K562 (cell line): ENCODE results near the gene STON2. TPM values are rescaled to one million over a fixed set of nuclear protein-coding genes. Genes with fewer than 3 reads are reported as not detected.

Source experiments
- MEF2D ChIP-seq: conservative IDR thresholded peaks from 2 replicates; pipeline ENCODE4 v1.6.1; 2016; ENCODE audit warnings: low read depth, missing genetic modification characterization, missing compliant biosample characterization
- NRF1 ChIP-seq, 2 experiments: fragments of 450-650 bp; IDR thresholded peaks in 1 of 2; conservative IDR thresholded peaks in 1 of 2; 2 replicates each; pipeline ENCODE4 v1.6.1; 2014; ENCODE audit warnings: mild to moderate bottlenecking in 2 of 2
- RAD51 ChIP-seq: fragments of 450-650 bp; IDR thresholded peaks from 2 replicates; pipeline ENCODE4 v1.7.1; 2016; ENCODE audit warnings: low read depth, mild to moderate bottlenecking, borderline replicate concordance
- ZNF408 ChIP-seq: fragments of 250-450 bp; sonication (Bioruptor Pico); IDR thresholded peaks from 2 replicates; pipeline ENCODE4 v1.4.0; 2020; ENCODE audit warnings: low read depth, mild to moderate bottlenecking, moderate library complexity
- ZNF586 ChIP-seq: fragments of 450-650 bp; formaldehyde crosslinking; conservative IDR thresholded peaks from 2 replicates; pipeline ENCODE4 v1.4.0; 2020; ENCODE audit warnings: mild to moderate bottlenecking, moderate library complexity
- polyA plus RNA-seq, 8 experiments: library from polyadenylated mRNA; depleted of rRNA in 4 of 8; stranded (reverse) in 5 of 8; unstranded in 3 of 8; fragments of >200 nt; fragmentation: Nextera tagmentation in 2 of 8; fragmentation: Illumina TruSeq in 1 of 8; extraction: Ambion mirVana in 2 of 8; extraction: Trizol in 1 of 8; gene quantifications; 2 replicates each; pipeline versions ENCODE4 v1.2.1 to v1.2.3, GENCODE V29; 2011 to 2014; ENCODE audit warnings: inconsistent platforms in 1 of 8, missing spikeins in 1 of 8
- total RNA-seq, 7 experiments: library from RNA; depleted of rRNA in 6 of 7; stranded (reverse); fragments of >200 nt in 6 of 7; fragmentation: Illumina TruSeq in 2 of 7; extraction: Trizol in 2 of 7; gene quantifications; 2 replicates each; pipeline versions ENCODE4 v1.2.1 to v1.2.3, GENCODE V29; 2011 to 2021; ENCODE audit warnings: low replicate concordance in 1 of 7
- TF ChIP-seq, protein P1 (sequence below), 2 experiments: fragments of 150-350 bp in 1 of 2; IDR thresholded peaks; 2 replicates each; pipeline ENCODE4 v1.6.1; 2012 to 2016; ENCODE audit warnings: low read depth in 2 of 2, low read length in 2 of 2, mild to moderate bottlenecking in 1 of 2, moderate library complexity in 1 of 2
- TF ChIP-seq, protein P2 (sequence below): fragments of 450-650 bp; IDR thresholded peaks from 2 replicates; pipeline ENCODE4 v1.6.1; 2016; ENCODE audit warnings: missing biosample characterization, missing genetic modification characterization
- TF ChIP-seq, protein P3 (sequence below), 2 experiments: fragments of 200-800 bp in 1 of 2; sonication (Bioruptor generic) in 1 of 2; sonication (generic) in 1 of 2; formaldehyde crosslinking in 1 of 2; IDR thresholded peaks in 1 of 2; conservative IDR thresholded peaks in 1 of 2; 2 replicates each; pipeline versions ENCODE4 v1.5.0 to v1.6.1; 2016 to 2020; ENCODE audit warnings: missing compliant biosample characterization in 1 of 2, missing genetic modification characterization in 1 of 2, missing genetic modification reagents in 1 of 2

STON2 gene
- total and polyA plus RNA-seq, 9 of the 15 experiments (the other 6 are each of a cell fraction or from before 2014, with no cell fraction given), result 7.8 to 99.3 (median 53.5) TPM

DNA sequence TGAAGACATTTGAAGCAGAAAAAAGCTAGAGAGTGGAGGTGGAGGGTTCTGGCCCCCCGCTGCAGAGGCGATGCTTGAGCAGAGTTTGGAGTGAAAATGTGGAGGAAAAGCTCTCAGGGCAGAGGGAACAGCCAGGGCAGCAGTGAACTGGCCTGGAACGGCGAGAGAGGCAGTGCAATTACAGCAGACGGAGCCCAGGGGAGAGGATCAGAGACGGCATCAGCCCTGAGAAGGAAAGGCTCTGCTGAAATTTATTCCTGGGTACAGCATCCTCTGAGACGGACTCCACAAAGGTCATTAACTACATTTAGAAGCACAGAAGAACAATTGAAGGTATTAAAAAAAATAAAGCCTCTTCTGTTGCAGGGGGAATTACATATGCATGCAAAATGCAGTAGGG is 14.2 kb downstream of the STON2 start (continued):
- TF ChIP-seq, protein P1, sequence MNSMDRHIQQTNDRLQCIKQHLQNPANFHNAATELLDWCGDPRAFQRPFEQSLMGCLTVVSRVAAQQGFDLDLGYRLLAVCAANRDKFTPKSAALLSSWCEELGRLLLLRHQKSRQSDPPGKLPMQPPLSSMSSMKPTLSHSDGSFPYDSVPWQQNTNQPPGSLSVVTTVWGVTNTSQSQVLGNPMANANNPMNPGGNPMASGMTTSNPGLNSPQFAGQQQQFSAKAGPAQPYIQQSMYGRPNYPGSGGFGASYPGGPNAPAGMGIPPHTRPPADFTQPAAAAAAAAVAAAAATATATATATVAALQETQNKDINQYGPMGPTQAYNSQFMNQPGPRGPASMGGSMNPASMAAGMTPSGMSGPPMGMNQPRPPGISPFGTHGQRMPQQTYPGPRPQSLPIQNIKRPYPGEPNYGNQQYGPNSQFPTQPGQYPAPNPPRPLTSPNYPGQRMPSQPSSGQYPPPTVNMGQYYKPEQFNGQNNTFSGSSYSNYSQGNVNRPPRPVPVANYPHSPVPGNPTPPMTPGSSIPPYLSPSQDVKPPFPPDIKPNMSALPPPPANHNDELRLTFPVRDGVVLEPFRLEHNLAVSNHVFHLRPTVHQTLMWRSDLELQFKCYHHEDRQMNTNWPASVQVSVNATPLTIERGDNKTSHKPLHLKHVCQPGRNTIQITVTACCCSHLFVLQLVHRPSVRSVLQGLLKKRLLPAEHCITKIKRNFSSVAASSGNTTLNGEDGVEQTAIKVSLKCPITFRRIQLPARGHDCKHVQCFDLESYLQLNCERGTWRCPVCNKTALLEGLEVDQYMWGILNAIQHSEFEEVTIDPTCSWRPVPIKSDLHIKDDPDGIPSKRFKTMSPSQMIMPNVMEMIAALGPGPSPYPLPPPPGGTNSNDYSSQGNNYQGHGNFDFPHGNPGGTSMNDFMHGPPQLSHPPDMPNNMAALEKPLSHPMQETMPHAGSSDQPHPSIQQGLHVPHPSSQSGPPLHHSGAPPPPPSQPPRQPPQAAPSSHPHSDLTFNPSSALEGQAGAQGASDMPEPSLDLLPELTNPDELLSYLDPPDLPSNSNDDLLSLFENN (IDR thresholded peaks at IDR 0.05; ENCODE audit: low read depth in 2 of 2, low read length in 2 of 2), result no peak
- TF ChIP-seq, protein P2, sequence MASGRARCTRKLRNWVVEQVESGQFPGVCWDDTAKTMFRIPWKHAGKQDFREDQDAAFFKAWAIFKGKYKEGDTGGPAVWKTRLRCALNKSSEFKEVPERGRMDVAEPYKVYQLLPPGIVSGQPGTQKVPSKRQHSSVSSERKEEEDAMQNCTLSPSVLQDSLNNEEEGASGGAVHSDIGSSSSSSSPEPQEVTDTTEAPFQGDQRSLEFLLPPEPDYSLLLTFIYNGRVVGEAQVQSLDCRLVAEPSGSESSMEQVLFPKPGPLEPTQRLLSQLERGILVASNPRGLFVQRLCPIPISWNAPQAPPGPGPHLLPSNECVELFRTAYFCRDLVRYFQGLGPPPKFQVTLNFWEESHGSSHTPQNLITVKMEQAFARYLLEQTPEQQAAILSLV, result no peak
- TF ChIP-seq ZNF408 (CRISPR knock-in tag), result no peak
- no peak for TF ChIP-seq RAD51
- TF ChIP-seq, protein P3, sequence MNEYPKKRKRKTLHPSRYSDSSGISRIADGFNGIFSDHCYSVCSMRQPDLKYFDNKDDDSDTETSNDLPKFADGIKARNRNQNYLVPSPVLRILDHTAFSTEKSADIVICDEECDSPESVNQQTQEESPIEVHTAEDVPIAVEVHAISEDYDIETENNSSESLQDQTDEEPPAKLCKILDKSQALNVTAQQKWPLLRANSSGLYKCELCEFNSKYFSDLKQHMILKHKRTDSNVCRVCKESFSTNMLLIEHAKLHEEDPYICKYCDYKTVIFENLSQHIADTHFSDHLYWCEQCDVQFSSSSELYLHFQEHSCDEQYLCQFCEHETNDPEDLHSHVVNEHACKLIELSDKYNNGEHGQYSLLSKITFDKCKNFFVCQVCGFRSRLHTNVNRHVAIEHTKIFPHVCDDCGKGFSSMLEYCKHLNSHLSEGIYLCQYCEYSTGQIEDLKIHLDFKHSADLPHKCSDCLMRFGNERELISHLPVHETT (CRISPR knock-in tag; conservative IDR thresholded peaks at IDR 0.05 in 1 of 2, IDR thresholded peaks at IDR 0.05 in 1 of 2), result no peak
- TF ChIP-seq MEF2D (tag), result no peak
- no peak for TF ChIP-seq NRF1 (conservative IDR thresholded peaks at IDR 0.05 in 1 of 2, IDR thresholded peaks at IDR 0.05 in 1 of 2)
- TF ChIP-seq ZNF586 (CRISPR knock-in tag), result no peak
- TF ChIP-seq, all 486 proteins: peak for 0
